ENCODE data around the gene PSMD5.

PSMD5 gene

DNA sequence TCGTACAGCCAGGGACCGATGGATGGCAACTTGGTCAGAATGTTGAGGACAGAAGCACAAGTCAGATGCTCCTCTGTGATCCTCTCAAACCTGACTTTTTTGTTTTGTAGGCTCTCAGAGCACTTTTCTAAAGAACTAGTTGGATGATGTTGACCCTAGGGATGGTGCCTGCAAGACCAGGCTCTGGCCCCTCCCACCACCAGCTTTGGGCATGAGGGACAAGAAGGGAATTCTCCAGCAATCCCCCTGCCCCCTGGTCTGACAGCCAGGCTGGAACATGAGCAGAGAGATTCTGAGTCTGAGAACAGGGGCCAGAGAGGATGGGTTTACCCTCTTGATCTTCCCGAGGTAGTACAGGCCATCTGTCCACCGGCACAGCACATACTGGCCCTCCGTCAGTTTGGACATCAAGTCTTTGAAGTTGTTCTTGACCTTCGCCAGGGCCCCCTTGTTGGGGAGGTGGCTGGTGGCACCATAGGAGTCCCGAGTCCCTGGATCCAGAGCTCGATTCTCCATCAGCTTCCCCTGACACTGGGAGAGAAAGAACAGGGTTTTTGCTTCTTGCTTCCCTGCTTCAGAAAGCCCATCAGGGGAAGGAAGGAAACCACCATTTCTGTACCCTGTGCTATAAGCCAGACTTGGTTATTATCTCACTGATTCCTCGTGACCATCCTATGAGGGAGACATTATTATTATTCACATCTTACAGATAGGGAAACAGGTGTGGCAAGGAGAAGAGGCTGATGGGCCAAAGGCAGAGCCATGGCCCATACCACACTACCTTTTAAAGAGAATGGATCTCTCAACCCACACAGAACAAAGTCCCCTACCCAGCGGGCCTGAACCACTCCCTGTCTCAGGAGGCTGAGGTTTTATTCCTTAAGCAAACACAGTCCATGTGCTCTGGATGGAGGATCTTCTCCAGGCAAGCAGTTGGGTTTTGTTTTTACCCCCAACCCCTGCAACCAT is 31.8 kb upstream of the PSMD5 start:
- DNase-seq: no peak

DNA sequence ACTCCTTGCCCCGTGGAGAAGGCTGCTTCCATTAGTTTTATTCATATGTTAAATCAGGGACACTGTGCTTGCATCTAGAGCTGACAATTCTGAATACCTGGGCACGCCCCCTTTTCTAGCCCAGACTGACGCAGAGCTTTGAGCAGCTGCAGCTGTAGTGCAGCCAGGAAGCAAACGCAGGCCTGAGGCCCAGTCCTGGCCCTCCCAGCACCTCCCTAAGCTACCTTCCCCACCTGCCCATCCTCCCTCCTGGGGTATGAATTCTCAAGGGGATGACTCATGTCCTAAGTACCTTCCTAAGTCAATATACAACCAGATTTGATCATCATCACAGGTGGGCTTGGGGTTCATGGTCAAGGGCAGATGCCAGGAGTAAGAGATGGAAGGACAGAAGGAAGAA is 30.8 kb upstream of the PSMD5 start:
- no peak for DNase-seq

DNA sequence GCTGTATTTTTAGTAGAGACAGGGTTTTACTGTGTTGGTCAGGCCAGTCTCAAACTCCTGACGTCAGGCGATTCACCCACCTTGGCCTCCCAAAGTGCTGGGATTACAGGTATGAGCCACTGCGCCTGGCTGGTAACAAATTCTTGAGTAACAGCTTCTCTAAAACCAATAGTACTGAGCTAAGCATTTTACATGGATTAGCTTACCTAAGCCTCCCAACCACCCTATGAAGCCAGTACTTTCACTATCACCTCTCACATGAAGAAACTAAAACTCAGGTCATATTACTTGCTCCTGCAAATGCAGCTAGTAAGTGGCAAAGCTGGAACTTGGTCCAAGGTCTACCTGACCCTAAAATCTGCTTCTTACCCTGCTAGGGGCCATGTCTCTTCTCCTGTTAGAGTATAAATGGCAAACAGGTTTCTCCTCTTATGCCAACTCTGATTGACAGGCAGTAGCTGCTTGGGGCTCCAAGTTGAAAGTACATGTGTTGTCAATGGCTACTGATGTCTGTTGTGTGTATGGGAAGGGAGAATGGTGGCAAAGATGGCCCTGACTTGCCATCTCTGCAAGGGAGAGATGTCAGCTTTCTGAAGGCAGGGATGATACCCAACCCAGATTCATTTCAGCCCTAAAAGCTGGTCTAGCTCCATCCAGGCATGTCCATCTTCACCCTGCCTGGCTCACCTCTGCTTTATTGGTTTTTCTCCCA is 30.2 kb upstream of the PSMD5 start:
- no peak for DNase-seq

DNA sequence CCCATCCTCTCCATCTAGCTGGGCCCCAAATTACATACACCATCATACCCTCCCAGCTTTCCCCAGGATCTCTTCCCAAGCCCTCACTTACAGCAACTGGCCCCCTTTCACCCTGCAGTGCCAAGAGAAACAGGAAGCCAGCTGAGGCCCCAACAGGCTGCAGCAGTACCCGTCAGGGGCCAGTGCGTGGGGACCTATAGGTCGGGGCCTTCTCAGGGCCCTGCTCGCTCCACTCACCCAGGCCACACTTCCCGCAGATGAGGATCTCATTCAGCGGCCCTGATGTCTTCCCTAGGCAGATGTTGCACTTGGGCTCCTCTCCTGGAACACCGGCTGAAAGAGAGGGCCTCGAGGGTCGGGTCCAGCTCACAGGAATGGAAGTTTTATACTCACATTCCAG is 27.5 kb upstream of the PSMD5 start:
- DNase-seq: no peak

DNA sequence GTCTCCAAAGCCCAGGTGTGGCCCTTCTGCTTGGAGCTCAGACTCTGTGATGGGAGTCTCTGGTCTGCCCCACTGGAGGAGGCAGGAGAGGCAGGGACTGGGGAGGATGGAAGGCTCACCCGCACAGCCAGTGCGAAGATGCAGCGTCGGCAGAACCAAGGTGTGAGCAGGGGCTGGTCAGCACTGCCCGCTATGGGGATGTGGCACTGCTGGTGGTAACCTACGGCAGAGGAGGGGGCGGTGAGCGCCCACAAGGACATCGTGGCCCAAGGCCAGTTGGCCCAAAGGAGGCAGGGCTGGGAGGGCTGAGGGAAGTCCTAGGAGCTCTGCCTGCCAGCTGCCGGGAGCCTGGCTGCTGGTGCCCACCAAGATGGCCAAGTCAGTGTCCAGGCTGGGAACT is 27.0 kb upstream of the PSMD5 start:
- no peak for DNase-seq

DNA sequence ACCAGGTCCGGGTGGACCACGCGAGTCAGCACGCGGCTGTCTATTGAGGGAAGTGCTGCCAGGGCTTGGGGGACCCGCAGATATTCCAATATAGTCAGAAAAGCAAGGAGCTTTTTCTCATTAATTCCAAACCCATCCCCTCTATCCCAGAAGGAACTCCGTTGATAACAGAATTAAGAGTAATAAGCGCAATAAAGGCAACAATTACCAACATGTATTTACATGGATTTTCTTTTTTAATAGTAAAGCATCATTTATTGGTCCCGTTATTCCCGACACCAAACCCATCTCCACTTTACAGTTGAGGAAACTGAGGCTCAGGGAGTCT is 26.6 kb upstream of the PSMD5 start:
- no peak for DNase-seq

DNA sequence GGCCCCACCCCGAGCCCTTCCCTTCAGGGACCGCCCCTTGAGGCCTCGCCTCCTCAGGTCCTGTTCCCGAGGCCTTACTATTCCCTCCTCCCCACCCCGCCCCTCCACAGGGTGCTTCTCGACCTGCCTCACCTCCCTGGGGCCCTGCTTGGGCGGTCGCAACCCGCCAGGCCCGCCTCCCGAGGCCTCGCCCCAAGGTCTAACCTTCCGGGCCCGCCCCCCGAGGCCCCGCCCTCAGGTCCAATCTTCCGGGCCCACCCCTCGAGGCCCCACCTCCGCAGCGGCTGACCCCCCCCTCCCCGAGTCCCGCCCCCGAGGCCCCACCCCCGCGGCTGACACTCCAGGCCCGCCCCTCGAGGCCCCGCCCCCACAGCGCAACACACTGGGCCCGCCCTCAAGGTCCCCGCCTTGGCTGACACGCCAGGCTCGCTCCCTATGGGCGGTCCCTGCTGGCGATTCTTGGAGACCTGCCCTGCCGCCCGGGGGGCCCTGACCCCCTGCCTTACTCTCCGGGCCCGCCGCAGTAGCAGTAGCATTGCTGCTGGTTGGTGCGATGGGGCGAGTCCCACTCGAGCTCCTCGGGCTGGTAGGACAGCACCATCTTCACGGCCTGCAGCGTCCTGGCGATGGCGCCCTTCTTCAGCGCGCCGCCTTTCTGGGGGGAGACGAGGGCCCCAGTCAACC is 26.1 kb upstream of the PSMD5 start:
- DNase-seq: peak; percentile 96

DNA sequence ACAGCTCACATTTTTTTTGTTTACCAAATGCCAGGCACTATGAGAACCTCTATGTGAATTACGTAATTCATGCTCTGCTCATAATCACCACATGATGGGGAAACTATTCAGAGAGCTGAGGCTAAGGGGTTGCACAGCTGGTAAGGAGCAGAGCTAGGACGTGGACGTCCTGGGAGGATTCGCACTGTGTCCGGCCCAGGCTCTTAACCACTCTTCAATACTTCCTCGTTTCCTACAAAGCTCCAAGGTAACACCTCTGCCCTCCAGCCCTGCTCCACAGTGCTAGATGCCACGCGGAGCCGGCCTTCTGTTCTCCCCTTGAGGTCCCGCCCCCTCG is 25.6 kb upstream of the PSMD5 start:
- peak; percentile 87 for DNase-seq

DNA sequence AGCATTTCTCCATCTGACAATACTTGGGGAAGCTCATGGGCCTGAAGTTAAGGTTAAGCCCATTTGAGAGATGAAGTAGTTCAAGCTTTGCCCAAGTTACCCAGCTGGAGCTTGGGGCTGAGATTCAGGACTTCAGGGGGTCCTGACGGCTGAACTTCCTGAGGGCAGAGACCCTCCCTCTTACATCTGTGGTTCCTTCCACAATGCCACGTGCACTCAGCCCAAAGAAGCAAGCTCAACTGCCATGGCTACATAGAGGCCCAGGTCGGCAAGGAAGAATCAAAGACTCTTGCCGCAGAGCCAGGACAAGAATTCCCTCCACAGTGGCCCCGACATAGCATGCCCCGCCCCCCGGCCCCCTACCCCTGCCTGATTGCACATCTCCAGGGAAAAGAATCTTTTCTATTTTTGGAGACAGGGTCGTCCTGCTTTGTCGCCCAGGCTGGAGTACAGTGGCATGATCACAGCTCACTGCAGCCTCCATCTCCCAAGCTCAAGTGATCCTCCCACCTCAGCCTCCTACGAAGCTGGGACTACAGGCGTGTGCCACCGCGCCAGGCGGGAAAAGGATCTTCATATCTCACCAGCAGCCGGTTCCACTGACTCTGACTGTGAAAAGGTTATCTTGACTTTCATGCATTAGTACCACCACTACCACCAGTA is 25.1 kb upstream of the PSMD5 start:
- DNase-seq: no peak

DNA sequence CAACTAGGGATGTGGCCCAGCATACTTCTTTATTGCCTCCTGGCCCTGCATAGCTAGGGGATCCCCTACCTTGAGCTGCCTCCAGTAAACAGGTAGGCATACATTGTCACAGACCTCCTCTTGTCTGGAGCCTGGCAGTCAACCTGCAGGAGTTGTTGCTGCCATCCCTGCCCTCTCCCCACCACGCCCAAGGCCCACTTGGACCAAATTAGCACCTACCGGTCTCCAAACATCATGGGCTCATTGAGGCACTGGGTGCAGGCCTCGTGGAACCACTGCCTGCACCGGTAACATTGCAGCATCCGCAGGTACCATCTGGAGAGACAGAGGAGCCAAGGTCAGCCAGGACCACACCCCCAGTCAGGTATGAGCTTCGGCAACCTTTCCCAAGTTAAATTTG is 23.9 kb upstream of the PSMD5 start:
- DNase-seq: no peak

DNA sequence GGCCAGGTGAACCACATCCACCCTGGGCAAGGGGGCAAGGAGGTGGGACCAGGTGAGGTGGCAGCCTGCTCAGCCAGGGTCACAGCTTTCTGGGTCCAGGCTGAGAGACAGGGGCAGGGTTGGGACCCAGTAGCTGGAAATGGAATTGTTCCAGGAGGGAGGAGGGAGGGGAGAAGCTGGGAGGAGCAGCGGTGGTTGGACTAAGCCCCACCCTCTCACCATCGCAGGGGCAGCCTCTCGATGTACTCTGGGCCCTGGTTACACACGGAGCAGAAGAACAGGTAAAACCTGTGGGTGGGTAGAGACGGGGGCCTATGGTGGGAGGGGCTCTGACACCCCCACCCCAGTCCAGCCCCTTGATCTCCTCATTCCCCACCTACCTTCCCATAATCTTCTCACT is 23.1 kb upstream of the PSMD5 start:
- no peak for DNase-seq

DNA sequence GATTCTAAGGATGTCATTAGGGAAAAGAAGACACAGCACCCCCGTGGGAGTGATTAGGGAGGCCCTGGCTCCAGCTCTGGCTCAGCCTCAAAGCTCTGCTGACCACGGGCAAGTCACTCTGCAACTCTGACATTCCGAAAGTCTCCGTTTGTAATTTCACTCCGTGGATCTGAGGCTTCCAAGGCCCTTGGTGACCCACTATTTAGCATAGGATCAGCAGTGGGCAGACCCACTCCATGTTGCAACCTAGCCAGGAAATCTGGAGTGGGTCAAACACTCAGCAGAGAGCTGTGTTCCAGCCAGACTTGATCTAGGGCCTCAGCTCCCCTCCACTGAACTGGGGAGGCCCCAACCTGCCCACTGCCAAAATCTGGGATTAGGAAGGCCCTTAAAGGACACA is 22.5 kb upstream of the PSMD5 start:
- DNase-seq: no peak

DNA sequence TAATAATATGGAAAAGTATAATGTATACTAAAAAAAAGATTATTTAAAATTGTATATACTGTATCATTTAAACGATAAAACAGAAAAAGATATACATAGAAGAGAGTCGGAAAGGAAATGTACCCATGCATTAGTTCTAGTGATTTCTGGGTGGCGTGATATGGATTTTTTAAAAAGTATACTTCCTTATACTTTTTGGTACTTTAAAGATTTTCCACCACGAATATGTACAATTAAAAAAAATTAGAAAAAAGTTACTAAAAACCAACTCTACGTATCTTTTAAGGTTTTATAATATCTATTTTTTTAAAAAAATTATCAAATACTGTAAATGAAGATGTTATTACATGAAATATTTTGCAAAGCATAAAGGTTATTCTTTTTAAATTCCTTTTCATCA is 22.0 kb upstream of the PSMD5 start:
- no peak for DNase-seq

DNA sequence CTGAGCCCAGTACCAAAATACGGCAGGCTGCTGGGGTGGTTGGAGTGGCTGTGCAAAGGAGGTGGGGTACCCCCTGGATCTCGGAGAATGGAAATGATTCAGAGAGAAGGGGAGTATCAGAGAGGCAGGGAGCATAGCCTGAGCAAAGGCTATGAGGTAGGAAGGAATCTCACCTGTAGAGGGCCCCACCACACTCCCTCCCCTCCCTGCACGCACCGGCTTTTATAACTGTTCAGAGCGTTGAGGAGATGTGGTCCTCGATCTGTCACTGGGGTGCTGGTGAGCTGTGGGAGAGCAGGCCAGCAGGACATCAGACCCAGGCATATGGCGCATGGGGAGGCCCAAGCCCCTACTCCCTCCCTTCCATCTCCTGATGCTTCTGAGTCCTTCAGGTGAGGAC is 21.1 kb upstream of the PSMD5 start:
- DNase-seq: no peak

DNA sequence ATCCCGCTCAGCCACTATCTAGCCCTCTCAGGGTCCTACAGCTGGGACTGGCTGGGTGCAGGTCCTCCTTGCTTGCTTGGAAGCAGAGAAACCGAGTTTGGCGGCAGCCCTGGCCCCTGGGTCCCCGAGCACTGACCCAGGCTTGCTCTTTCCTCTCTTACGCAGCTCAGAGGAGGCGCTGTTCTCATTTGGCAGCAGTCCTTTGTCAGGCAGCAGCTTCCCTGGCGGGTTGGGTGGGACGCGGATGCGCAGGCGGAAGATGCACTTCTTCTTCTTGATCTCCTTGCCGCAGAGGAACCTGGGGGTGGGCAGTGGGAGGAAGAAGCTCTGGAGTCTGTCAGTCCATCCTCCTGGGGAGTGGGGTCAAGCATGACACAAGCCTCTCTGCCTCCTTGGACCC is 19.7 kb upstream of the PSMD5 start:
- DNase-seq: peak; percentile 29

DNA sequence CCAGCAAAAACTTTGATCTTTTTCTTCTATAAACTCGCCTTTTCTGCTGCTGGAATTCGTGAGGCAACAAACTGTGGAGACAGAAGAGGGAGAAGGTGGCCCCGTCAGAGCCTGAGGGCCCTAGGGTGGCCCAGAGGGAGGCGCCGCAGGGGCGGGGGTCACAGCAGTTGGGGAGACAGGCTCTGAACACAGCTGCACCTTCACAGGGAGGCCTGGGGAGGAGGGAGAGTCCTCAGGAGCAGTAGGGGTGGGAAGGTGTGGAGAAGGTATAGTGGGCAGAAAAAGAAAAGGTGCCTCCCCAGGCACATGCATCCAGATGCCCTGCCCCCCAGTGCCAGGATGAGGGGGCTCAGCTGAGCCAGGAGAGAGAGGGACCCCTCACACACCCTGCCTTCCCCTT is 19.2 kb upstream of the PSMD5 start:
- no peak for DNase-seq

DNA sequence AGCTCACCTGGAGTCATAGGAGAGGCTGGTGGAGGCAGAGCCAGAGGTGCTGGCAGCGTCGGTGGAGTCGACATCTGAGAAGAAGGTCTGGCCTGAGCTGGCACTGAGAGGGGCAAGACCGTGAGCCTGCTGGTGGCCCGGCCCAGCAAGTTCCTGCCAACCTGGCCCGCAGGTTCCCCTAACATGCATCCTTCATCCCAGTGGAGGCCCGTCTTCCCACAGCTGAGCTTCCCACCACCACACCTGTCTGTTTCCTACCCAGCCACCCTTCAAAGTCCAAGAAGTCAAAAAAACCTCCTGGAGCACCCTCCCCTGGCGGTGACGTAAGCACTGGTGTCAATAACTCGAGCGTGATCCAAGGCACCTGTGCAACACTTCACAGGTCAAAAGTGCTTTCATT is 17.4 kb upstream of the PSMD5 start:
- no peak for DNase-seq

DNA sequence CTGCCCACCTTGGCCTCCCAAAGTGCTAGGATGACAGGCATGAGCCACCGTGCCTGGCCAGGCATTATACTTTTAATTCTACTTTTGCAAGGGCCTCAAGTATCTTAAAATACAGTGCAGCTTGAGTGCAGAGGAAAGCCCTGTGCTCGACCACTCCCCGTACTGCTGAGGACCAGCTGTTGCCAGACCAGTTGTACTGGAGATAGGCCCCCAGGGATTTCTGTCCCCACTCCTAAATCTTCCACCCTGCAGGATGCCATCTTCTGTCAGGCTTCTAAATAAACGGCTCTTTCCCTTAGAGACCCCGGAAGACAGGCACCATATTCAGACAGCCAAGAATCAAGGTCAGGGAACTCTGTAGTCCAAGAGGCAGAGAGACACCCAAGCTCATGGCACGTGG is 16.6 kb upstream of the PSMD5 start:
- DNase-seq: no peak

DNA sequence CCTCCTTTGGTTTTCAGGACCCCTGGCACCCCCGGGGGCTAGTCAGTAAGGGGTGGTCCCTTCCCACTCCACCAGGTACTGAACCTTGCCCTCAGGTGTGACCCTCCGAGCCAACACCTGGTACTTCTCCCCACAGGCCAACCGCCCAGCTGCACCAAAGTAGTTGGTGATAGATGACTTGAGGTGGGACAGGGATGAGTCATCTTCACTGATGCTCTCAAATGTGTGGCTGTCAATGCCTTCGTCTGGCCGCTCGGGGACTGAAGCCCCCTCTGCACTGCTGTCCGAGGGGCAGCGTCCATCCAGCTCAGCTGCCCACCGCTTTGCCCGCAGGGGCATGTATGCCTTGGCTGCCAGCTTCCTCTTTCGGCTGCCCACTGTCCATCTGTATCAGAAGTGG is 15.2 kb upstream of the PSMD5 start:
- DNase-seq: no peak

DNA sequence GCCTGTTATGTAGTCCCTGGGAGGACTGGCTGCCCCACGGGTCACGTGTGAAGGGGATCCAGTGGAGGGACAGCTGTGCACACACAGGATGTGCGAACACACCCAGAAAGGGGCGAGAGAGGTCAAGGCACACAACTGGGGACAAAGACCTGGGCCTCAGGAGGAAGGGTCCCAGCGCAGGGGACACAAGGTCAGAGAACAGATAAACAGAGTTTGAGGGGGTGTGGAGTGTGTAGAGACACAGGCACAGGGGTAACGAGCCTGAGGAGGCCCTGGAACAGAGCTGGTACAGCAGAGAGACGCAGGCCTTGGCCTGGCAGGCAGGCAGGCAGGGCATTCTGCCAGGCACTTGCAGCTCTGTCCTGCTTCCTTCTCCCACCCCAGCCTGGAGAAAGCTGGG is 14.8 kb upstream of the PSMD5 start:
- no peak for DNase-seq

DNA sequence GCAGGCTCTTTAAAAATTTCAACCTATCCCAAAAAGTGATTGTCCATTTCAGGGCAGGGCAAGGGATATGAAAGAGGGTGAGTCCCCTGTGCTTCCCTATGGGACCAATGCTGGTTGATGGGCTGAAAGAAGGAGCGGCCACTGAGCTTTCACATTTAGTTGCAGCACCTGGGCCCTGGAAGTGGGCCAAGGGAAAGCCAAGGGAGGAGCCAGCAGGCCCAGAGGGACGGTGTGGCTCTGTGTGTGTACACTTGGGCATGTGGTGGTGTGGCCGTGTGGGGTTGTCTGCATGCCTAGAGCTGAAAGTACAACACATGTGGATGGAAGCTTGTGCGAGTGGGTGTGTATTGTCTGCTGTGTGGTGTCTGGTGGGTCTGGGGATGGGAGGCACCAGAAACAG is 14.0 kb upstream of the PSMD5 start:
- DNase-seq: no peak

DNA sequence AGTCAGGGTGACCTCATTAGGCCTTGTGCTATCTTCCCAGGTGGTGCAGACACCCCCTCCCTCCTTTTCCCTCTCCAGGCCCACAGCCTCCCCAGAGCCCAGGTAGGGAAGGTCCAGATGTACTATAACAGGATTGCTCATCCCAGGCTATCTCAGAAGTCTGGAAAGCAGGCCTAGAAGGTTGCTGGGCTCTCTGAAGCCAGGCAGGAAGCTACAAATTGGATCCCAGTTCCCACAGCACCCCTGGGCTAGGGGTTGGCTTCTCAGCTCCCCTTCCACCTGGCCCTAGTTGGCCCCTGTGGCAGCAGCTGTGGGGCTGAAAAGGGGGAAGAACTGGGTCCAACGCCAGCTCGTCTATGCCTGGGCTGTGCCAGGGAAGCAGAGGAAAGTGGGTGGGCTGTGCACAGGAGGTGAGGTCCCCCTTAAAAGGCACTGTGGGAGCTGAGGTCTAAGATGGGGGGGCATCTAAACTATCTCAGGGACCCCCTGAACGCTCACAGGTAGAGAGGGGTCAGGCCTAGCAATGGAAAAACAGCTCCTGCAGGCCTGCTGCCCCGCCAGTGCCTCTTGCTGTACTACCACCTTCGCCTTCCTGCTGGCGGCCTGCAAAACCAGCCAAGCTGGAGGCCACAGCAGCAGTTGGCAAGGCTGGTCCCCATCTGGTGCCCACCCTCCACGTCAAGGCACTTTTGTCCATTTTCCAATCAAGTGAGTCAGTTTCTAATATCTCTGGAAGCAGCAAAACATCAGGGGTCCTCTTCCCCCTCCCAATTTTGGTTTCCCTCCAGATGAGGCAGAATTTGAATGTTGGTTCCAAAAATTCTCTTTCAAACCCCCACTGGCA is 13.3 kb upstream of the PSMD5 start:
- no peak for DNase-seq

Measured in inflammatory macrophage treated with lipopolysaccharide for 4 hours (primary cell).